SW 1271 (cell line): ENCODE data around the gene SUN3.
A peak's percentile ranks its signal among the peaks of the same experiment; 100 is the strongest.

Experiments
- DNase-seq, 2 experiments: peaks; one replicate each; lab custom pipeline; 2025; lab: John Stamatoyannopoulos, UW

SUN3 gene

GRCh38 chr7:47978790-47979144, 50.1 kb downstream of the SUN3 start:
- DNase-seq, result no peak

- DNase-seq, result no peak
These were observed 55.2 kb downstream of the SUN3 start for GRCh38 chr7:47973739-47974138.

GRCh38 chr7:47970761-47971160, 58.1 kb downstream of the SUN3 start:
- no peak for DNase-seq

GRCh38 chr7:47968847-47969774, 59.8 kb downstream of the SUN3 start:
- peak in 1 of 2 experiments; percentile 51 for DNase-seq

GRCh38 chr7:47967708-47968107, 61.2 kb downstream of the SUN3 start:
- DNase-seq, result no peak

- DNase-seq, result no peak
These were observed 61.8 kb downstream of the SUN3 start for GRCh38 chr7:47967123-47967522.

GRCh38 chr7:47965456-47965855, 63.5 kb downstream of the SUN3 start:
- DNase-seq, result no peak

- no peak for DNase-seq
These were observed 66.6 kb downstream of the SUN3 start for GRCh38 chr7:47962262-47962661.

GRCh38 chr7:47957156-47957555, 71.8 kb downstream of the SUN3 start:
- DNase-seq, result no peak

- DNase-seq, result no peak
These were observed 72.7 kb downstream of the SUN3 start for GRCh38 chr7:47956220-47956619.

- DNase-seq, result no peak
These were observed 74.5 kb downstream of the SUN3 start for GRCh38 chr7:47954231-47954911.

- DNase-seq, result no peak
These were observed 75.1 kb downstream of the SUN3 start for GRCh38 chr7:47953822-47954221.

- DNase-seq, result no peak
These were observed 76.7 kb downstream of the SUN3 start for GRCh38 chr7:47952224-47952623.

- no peak for DNase-seq
These were observed 77.5 kb downstream of the SUN3 start for GRCh38 chr7:47951374-47951773.

GRCh38 chr7:47950714-47951113, 78.2 kb downstream of the SUN3 start:
- DNase-seq, result no peak

GRCh38 chr7:47949703-47950102, 79.2 kb downstream of the SUN3 start:
- DNase-seq, result no peak

- DNase-seq, result no peak
These were observed 80.6 kb downstream of the SUN3 start, which contains the start of gene PKD1L1 for GRCh38 chr7:47948141-47948790. TSS of gene PKD1L1 (minus strand) at chr7:47948466. CDS start at chr7:47948440, 26 bp downstream.

GRCh38 chr7:47947355-47947749, 81.6 kb downstream of the SUN3 start:
- DNase-seq, result no peak

- DNase-seq, result no peak
These were observed 82.1 kb downstream of the SUN3 start for GRCh38 chr7:47946581-47947354.

GRCh38 chr7:47945261-47946015, 83.5 kb downstream of the SUN3 start:
- peak in 1 of 2 experiments; percentile 62 for DNase-seq
